Mucosa of rectum (tissue), 2 donors: ENCODE measurements around the gene SLC27A5.
"Not testable (repeated sequence)": the region's sequence is repeated elsewhere in the genome, so short reads cannot be mapped to it uniquely, and the experiment has no call there.

Experiments used
- H3K27ac ChIP-seq, 2 donors: one replicate each; pipeline ENCODE4 v1.7.0; 2013; ENCODE audit warnings: inconsistent platforms in 2 of 2, low read depth in 2 of 2, low read length in 2 of 2
- H3K27me3 ChIP-seq, 2 donors: one replicate each; pipeline ENCODE4 v1.7.0; 2013; ENCODE audit warnings: low read length in 2 of 2; ENCODE audit not compliant: control insufficient read depth in 2 of 2, insufficient read depth in 2 of 2
- H3K36me3 ChIP-seq, 2 donors: one replicate each; pipeline ENCODE4 v1.7.0; 2013; ENCODE audit warnings: low read length in 2 of 2; ENCODE audit not compliant: control insufficient read depth in 2 of 2, insufficient read depth in 2 of 2
- H3K4me1 ChIP-seq, 2 donors: one replicate each; pipeline ENCODE4 v1.7.0; 2013; ENCODE audit warnings: low read length in 2 of 2, mild to moderate bottlenecking in 1 of 2; ENCODE audit not compliant: control insufficient read depth in 2 of 2, insufficient read depth in 2 of 2
- H3K4me3 ChIP-seq, 2 donors: one replicate each; pipeline ENCODE4 v1.7.0; 2013; ENCODE audit warnings: low read length in 2 of 2
- H3K9ac ChIP-seq, 2 donors: one replicate each; pipeline ENCODE4 v1.7.0; 2013; ENCODE audit warnings: low read length in 2 of 2, low read depth in 1 of 2, mild to moderate bottlenecking in 1 of 2
- H3K9me3 ChIP-seq, 2 donors: one replicate each; pipeline ENCODE4 v1.7.0; 2013; ENCODE audit warnings: low read length in 2 of 2; ENCODE audit not compliant: control insufficient read depth in 2 of 2
- donor health status: healthy.
- donor health status: Normal muscosa, but diverticular disease.

The SLC27A5 gene

DNA sequence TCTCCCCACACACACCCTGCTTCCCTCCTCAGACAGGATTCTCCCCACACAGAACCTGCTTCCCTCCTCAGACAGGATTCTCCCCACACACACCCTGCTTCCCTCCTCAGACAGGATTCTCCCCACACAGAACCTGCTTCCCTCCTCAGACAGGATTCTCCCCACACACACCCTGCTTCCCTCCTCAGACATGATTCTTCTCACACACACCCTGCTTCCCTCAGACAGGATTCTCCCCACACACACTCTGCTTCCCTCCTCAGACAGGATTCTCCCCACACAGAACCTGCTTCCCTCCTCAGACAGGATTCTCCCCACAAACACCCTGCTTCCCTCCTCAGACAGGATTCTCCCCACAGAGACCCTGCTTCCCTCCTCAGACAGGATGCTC lies 27.4 kb upstream of the SLC27A5 start:
- H3K27me3 ChIP-seq, H3K27ac ChIP-seq, H3K9ac ChIP-seq, H3K4me3 ChIP-seq, H3K4me1 ChIP-seq, H3K36me3 ChIP-seq, H3K9me3 ChIP-seq: not testable (repeated sequence)

DNA sequence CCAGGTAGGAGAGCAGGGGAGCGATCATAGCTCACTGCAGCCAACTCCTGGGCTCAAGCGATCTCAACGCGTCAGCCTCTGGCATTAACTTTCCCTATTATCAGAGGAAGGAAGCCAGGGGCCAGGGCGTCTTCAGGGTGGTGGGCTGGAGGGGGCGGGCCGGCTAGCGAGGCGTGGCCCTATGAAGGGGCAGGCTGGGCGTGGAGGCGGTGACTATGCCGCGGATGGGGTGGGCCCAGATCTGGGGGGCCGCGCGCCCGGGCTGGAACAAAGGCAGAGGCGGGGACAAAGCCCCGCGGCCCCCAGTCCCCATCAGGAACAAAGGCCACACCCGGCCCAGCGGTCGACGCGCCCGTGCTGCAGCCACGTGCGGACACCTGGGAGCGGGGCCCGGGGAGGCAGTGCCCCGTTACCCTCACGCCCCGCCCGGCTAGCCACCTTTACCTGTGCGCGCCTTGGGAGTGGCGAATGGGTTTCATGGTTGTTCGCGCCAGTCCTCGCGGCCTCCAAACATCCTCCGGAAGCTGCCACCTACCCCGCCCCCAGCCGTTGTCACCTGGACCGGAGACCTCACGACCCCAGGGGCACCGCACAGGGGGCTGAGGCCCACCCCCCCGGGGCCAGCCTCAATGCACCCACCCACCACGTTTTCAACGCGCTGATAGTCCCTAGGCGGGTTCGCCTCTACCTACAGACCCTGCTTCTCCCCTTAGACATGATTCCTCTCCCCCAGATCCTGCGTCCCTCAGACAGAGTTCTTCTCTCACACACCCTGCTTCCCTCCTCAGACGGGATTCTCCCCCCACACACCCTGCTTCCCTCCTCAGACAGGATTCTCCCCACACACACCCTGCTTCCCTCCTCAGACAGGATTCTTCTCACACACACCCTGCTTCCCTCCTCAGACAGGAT lies 26.7 kb upstream of the SLC27A5 start:
- Histone ChIP-seq H3K27me3 (peaks cover 6 to 7% of the 10 kb centered on the region in 2 donors), H3K9ac (peak overlapping the region in 1 of 2 donors; percentile 33), H3K27ac (no peak overlapping the region), H3K36me3 (no peaks in the 10 kb centered on the region), H3K4me1 (peaks cover 2 to 5% of the 10 kb centered on the region in 2 donors), H3K4me3 (peak overlapping the region; percentile 26 to 35), H3K9me3 (no peaks in the 10 kb centered on the region)

DNA sequence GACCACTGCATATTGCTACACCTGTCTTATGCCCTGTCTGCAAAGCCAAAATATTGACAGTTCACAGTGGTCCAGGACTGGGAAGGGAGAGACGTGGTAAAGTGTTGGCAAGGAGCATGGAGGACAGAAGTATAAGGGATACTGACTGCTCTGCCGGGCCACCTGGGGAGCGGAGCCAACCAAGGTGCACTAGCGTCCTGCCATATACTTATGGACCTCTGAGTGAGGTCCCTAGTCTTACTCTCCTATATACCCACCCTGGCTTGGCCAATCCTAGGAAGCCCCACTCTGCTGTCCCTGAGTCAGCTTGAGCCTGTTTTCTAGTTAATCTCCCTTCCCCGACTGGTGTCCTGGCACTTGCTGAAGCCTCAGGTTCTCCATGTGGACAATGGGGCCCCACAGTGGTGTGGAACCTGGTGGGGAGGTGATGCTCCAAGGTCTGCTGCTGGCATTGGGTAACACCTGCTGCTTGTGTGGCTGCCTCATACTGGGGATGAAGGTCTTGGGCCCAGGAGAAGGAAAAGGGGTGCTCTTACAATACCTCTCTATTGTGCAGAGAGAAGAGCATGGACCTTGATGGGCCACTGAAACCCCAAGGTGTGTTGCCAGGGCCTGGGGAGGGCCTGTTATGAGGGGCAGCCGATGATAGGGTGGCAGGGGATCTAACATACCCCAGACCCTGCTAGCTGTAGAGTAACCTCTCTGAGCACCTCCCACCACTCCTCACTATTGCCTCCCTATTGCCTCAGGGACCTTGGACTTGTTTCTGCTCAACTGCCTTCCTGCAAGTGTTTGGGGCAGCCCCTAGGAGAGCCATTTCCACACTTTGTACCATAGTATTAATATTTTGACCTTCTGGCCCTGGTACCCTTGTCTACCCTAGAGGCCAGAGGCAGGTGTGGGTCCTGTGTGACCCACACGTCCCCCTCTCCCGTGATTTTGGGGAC lies 25.3 kb upstream of the SLC27A5 start:
- peaks cover 0 to 5% of the 10 kb centered on the region in 2 donors for H3K4me1 ChIP-seq
- peaks cover 6 to 7% of the 10 kb centered on the region in 2 donors for H3K27me3 ChIP-seq
- no peaks in the 10 kb centered on the region for H3K36me3 ChIP-seq
- no peak overlapping the region for H3K27ac ChIP-seq
- no peak overlapping the region for H3K4me3 ChIP-seq
- no peak overlapping the region for H3K9ac ChIP-seq
- no peaks in the 10 kb centered on the region for H3K9me3 ChIP-seq

DNA sequence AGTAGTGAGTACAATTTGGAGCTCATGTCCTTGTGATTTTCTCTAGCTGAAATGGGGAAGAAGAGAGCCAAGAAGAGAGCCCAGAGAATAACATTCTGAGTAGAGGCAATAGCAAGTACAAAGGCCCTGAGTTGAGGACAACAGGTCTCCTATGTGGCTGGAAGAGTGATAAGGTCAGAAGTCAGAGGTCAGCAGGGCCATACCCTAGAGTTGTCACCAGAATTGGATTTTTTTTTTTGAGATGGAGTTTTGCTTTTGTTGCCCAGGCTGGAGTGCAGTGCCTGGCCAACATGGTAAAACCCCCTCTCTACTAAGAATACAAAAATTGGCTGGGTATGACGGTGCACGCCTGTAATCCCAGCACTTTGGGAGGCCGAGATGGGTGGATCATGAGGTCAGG lies 24.1 kb upstream of the SLC27A5 start:
- Histone ChIP-seq H3K9ac (no peak overlapping the region), H3K9me3 (no peaks in the 10 kb centered on the region), H3K4me1 (peaks cover 0 to 5% of the 10 kb centered on the region in 2 donors), H3K27me3 (peaks cover 6 to 7% of the 10 kb centered on the region in 2 donors), H3K36me3 (no peaks in the 10 kb centered on the region), H3K27ac (no peak overlapping the region), H3K4me3 (no peak overlapping the region)

DNA sequence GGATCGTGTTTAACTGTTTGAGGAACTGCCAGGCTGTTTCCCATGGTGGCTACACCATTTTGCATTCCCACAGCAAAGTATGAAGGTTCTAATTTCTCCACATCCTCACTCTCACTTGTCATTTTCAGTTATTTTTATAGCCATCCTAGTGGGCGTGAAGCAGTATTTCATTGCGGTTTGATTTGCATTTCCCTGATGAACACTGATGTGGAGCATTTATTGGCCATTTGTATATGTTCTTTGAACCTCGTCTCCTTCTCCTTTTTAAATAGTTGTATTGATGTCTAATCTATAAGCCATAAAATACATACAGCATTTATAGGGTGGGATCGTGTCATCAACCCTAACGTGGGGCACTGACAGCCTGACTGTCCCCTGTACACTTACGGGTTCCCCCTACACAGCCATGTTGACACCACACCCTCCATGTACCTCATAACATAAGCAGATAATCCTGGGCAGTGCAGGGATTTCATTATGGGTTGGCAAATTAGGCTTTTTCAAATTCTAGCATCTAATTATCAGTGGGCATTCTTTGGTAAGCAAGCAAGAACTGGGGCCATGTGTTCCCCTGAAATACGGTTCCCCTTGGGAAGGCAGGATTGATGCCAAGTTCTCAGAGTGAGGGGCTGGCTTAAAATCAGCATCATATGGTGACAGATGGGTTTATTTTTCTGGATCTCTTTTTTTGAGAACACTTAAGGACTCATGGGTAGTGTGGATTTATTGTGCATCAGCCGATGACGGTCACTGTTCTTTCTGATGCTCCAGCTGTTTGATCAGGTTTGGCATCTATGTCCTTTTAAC lies 19.4 kb upstream of the SLC27A5 start:
- Histone ChIP-seq H3K9me3 (no peaks in the 10 kb centered on the region), H3K9ac (no peak overlapping the region), H3K27me3 (no peaks in the 10 kb centered on the region), H3K36me3 (no peaks in the 10 kb centered on the region), H3K4me1 (no peaks in the 10 kb centered on the region), H3K27ac (no peak overlapping the region), H3K4me3 (no peak overlapping the region)

DNA sequence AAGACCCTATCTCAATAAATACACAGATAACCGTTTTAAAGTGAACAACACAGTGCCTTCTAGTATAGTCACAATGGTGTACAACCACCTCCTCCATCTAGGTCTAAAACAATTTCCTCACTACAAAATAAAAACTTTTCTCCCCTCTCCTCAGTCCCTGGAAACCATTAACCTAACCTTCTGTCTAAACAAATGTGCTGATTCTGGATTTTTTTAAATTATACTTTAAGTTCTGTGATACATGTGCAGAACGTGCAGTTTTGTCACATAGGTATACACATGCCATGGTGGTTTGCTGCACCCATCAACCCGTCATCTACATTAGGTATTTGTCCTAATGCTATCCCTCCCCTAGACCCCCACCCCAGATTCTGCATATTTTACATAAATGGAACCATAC lies 17.6 kb upstream of the SLC27A5 start:
- no peaks in the 10 kb centered on the region for H3K27me3 ChIP-seq
- H3K36me3 ChIP-seq, result no peaks in the 10 kb centered on the region
- H3K4me1 ChIP-seq, result no peaks in the 10 kb centered on the region
- no peak overlapping the region for H3K27ac ChIP-seq
- H3K9me3 ChIP-seq, result no peaks in the 10 kb centered on the region
- no peak overlapping the region for H3K4me3 ChIP-seq
- H3K9ac ChIP-seq, result no peak overlapping the region

DNA sequence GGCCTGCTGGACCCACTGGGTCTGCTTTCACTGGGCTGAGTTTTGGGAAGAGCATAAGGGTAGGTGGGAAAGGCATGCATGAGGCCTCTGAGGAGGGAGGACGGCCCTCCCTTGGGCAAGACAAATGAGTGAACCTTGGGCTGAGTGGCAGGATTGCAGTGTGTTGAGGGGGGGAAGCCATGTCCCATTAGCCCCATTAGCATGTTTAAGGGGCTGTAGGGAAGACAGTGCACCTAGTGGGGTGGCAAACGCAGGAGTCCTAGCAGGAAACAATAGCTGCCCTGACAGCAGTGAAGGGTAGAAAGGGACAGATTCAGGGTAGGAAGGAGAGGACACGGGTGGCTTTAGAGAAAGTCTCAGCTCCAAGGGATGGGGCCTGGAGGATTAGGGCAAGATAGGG lies 10.9 kb upstream of the SLC27A5 start:
- Histone ChIP-seq H3K9ac (no peak overlapping the region), H3K4me1 (peaks cover 19 to 21% of the 10 kb centered on the region in 2 donors), H3K4me3 (no peak overlapping the region), H3K27me3 (no peaks in the 10 kb centered on the region), H3K36me3 (peaks cover 0 to under 1% of the 10 kb centered on the region in 2 donors), H3K27ac (no peak overlapping the region), H3K9me3 (no peaks in the 10 kb centered on the region)

DNA sequence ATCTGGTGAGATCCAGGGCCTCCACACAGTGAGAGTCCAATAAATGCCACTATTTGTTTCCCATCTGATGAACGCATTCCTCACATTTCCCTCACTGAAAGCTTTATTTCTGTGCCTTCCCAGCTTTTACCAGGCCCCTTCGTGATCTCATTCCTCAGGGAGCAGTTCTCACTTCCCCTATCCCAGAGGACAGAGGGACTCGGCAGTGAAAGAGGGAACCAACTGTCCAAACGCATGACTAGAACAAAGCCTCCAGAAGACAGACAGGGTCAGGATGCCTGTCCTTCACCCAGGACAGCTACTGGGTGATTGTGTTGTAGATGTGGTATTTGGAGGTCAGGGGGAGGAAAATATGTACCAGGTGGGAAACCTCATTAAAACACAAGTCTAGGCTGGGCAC lies 9.9 kb upstream of the SLC27A5 start:
- H3K27ac ChIP-seq, result peak overlapping the region in 1 of 2 donors; percentile 32
- no peaks in the 10 kb centered on the region for H3K27me3 ChIP-seq
- H3K9me3 ChIP-seq, result no peaks in the 10 kb centered on the region
- H3K4me1 ChIP-seq, result peaks cover 24 to 25% of the 10 kb centered on the region in 2 donors
- peak overlapping the region in 1 of 2 donors; percentile 0 for H3K9ac ChIP-seq
- H3K4me3 ChIP-seq, result no peak overlapping the region
- peaks cover 4 to 9% of the 10 kb centered on the region in 2 donors for H3K36me3 ChIP-seq

DNA sequence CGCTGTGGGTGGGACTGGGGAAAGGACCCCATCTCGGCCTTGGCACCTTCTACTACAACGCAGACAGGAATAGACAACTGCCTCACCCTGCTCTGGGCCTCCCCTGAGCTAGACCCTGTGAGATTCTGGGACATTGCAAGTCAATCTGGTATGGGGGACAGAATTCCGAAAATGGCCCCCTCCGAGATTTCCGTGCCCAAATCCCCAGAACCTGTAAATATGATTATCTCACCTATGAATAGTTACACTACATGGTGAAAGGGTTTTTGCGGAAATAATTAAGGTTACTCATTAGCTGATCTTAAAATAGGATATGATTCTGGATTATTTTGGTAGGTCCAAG lies 8.4 kb upstream of the SLC27A5 start:
- Histone ChIP-seq H3K27ac (peak overlapping the region; percentile 98), H3K9me3 (no peaks in the 10 kb centered on the region), H3K36me3 (peaks cover 11 to 13% of the 10 kb centered on the region in 2 donors), H3K4me3 (peak overlapping the region; percentile 90 to 94), H3K9ac (peak overlapping the region; percentile 87 to 90), H3K27me3 (no peaks in the 10 kb centered on the region), H3K4me1 (peaks cover 24 to 25% of the 10 kb centered on the region in 2 donors)
